Measurements from ENCODE around the gene PCDHB6.
A peak's percentile ranks its signal among the peaks of the same experiment; 100 is the strongest.
"Not testable (repeated sequence)": the region's sequence is repeated elsewhere in the genome, so short reads cannot be mapped to it uniquely, and the experiment has no call there.

The PCDHB6 gene

DNA sequence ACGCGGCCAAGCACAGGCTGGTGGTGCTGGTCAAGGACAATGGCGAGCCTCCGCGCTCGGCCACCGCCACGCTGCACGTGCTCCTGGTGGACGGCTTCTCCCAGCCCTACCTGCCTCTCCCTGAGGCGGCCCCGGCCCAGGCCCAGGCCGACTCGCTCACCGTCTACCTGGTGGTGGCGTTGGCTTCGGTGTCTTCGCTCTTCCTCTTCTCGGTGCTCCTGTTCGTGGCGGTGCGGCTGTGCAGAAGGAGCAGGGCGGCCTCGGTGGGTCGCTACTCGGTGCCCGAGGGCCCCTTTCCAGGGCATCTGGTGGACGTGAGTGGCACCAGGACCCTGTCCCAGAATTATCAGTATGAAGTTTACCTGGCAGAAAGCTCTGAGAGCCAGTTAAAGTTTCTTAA lies 8.0 kb downstream of the PCDHB6 start:
- H3K36me3 ChIP-seq (ENCODE audit: control insufficient read depth in 4 of 4, insufficient read depth in 4 of 4, low read length in 3 of 4); H3K27ac ChIP-seq (ENCODE audit: insufficient read depth in 1 of 2, low read depth in 1 of 2, low read length in 2 of 2, poor library complexity in 1 of 2, severe bottlenecking in 2 of 2); CTCF ChIA-PET; H3K4me1 ChIP-seq (ENCODE audit: control extremely low read depth in 1 of 4, control insufficient read depth in 4 of 4, insufficient read depth in 4 of 4, low read length in 3 of 4); DNase-seq; POLR2A ChIA-PET; H3K4me3 ChIP-seq (ENCODE audit: control insufficient read depth in 1 of 7, extremely low read depth in 1 of 7, insufficient read depth in 4 of 7, low read depth in 2 of 7, low read length in 6 of 7): not testable (repeated sequence)
- WGBS (ENCODE audit: insufficient coverage): 40% methylated on average over 13 of the region's 28 CpGs
- H3K9me3 ChIP-seq (ENCODE audit: control extremely low read depth in 1 of 5, control insufficient read depth in 4 of 5, insufficient read depth in 2 of 5, low read depth in 1 of 5, low read length in 4 of 5): peaks cover 2 to 30% (median 18%) of the 10 kb centered on the region in 5 experiments
- H3K27me3 ChIP-seq (replicated peaks in 2 of 5; ENCODE audit: control insufficient read depth in 4 of 5, insufficient read depth in 5 of 5, low read length in 4 of 5): peaks cover 0 to 26% (median 2%) of the 10 kb centered on the region in 5 experiments

DNA sequence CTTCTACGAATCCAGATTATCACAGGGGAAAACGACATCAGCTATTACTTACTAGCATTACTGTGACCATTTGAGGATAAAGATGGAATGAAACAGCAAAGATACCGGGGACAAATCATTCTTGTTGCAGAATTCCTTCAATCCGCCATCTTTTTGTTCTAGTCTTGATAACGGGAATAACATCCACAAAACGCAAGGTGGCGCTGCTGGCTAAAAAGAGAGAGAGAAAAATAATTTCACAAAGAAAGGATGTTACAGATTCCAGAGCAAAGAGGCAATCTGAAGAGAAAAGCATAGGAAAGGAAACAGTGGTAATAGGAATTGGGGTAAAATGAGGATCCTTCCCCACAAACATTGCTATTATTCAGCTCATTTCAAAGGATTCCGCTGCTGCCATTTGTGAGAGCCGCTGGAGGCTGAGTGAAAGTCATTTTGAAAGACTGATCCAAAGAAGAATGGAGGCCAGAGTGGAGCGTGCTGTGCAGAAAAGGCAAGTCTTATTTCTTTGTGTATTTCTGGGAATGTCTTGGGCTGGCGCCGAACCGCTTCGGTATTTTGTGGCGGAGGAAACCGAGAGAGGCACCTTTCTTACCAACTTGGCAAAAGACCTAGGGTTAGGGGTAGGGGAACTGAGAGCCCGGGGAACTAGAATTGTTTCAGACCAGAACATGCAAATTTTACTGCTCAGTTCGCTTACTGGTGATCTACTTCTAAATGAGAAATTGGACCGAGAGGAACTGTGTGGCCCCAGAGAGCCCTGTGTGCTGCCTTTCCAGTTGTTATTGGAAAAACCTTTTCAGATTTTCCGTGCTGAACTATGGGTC lies 22.7 kb downstream of the PCDHB6 start, which contains the start of gene PCDHB7:
PCDHB7 (plus strand) TSS at position 264 of the 824 bp plus-strand sequence; CDS start at position 456, 192 bp downstream.
- Histone ChIP-seq H3K4me3 (ENCODE audit: control insufficient read depth in 1 of 7, extremely low read depth in 1 of 7, insufficient read depth in 4 of 7, low read depth in 2 of 7, low read length in 6 of 7) (no peak within 1 kb of the TSS), H3K9me3 (ENCODE audit: control extremely low read depth in 1 of 5, control insufficient read depth in 4 of 5, insufficient read depth in 2 of 5, low read depth in 1 of 5, low read length in 4 of 5) (peaks cover 4 to 28% (median 19%) of the 10 kb centered on the region in 5 experiments), H3K4me1 (ENCODE audit: control extremely low read depth in 1 of 4, control insufficient read depth in 4 of 4, insufficient read depth in 4 of 4, low read length in 3 of 4) (no peaks in the 10 kb centered on the region), H3K36me3 (ENCODE audit: control insufficient read depth in 4 of 4, insufficient read depth in 4 of 4, low read length in 3 of 4) (no peaks in the 10 kb centered on the region), H3K27ac (ENCODE audit: insufficient read depth in 1 of 2, low read depth in 1 of 2, low read length in 2 of 2, poor library complexity in 1 of 2, severe bottlenecking in 2 of 2) (no peak within 1 kb of the TSS), H3K27me3 (replicated peaks in 2 of 5; ENCODE audit: control insufficient read depth in 4 of 5, insufficient read depth in 5 of 5, low read length in 4 of 5) (peaks cover 10 to 29% (median 16%) of the 10 kb centered on the region in 5 experiments)
- CTCF ChIA-PET: no interaction called here
- WGBS (ENCODE audit: insufficient coverage): 37% methylated on average over 16 of the region's 20 CpGs
- DNase-seq: peak in 2 of 3 donors; percentile 11 to 27
- POLR2A ChIA-PET: no interaction called here

DNA sequence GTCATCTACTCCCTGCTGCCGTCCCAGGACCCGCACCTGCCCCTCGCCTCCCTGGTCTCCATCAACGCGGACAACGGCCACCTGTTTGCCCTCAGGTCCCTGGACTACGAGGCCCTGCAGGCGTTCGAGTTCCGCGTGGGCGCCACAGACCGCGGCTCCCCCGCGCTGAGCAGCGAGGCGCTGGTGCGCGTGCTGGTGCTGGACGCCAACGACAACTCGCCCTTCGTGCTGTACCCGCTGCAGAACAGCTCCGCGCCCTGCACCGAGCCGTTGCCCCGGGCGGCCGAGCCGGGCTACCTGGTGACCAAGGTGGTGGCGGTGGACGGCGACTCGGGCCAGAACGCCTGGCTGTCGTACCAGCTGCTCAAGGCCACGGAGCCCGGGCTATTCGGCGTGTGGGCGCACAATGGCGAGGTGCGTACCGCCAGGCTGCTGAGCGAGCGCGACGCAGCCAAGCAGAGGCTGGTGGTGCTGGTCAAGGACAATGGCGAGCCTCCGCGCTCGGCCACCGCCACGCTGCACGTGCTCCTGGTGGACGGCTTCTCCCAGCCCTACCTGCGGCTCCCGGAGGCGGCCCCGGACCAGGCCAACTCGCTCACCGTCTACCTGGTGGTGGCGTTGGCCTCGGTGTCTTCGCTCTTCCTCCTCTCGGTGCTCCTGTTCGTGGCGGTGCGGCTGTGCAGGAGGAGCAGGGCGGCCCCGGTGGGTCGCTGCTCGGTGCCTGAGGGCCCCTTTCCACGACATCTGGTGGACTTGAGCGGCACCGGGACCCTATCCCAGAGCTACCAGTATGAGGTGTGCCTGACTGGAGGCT lies 24.6 kb downstream of the PCDHB6 start:
- DNase-seq; POLR2A ChIA-PET; H3K27ac ChIP-seq (ENCODE audit: insufficient read depth in 1 of 2, low read depth in 1 of 2, low read length in 2 of 2, poor library complexity in 1 of 2, severe bottlenecking in 2 of 2); CTCF ChIA-PET; H3K36me3 ChIP-seq (ENCODE audit: control insufficient read depth in 4 of 4, insufficient read depth in 4 of 4, low read length in 3 of 4); H3K4me1 ChIP-seq (ENCODE audit: control extremely low read depth in 1 of 4, control insufficient read depth in 4 of 4, insufficient read depth in 4 of 4, low read length in 3 of 4); H3K4me3 ChIP-seq (ENCODE audit: control insufficient read depth in 1 of 7, extremely low read depth in 1 of 7, insufficient read depth in 4 of 7, low read depth in 2 of 7, low read length in 6 of 7): not testable (repeated sequence)
- 40% methylated on average over 52 of the region's 79 CpGs for WGBS (ENCODE audit: insufficient coverage)
- peaks cover 13 to 38% (median 17%) of the 10 kb centered on the region in 5 experiments for H3K27me3 ChIP-seq (replicated peaks in 2 of 5; ENCODE audit: control insufficient read depth in 4 of 5, insufficient read depth in 5 of 5, low read length in 4 of 5)
- H3K9me3 ChIP-seq (ENCODE audit: control extremely low read depth in 1 of 5, control insufficient read depth in 4 of 5, insufficient read depth in 2 of 5, low read depth in 1 of 5, low read length in 4 of 5): peaks cover 4 to 38% (median 22%) of the 10 kb centered on the region in 5 experiments

DNA sequence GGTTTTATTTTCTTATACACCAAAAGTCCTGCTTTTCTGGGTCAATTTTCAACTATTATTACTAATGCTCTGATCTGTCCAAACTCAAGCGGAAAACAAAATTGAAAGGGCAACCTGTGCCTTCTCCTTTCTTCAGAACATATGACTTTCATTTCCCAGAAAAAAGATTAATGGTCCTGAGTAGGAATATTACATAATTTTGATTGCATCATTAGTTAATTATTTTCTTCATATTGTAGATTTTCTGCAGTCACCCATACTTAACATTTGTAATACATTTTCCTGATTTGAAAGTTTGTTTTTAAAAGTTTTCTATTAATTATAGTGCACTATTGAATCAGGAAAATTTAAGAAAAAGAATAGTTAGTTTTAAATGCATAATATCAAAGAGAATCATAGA lies 26.1 kb downstream of the PCDHB6 start:
- H3K27ac ChIP-seq (ENCODE audit: insufficient read depth in 1 of 2, low read depth in 1 of 2, low read length in 2 of 2, poor library complexity in 1 of 2, severe bottlenecking in 2 of 2): no peak overlapping the region
- H3K4me3 ChIP-seq (ENCODE audit: control insufficient read depth in 1 of 7, extremely low read depth in 1 of 7, insufficient read depth in 4 of 7, low read depth in 2 of 7, low read length in 6 of 7): no peak overlapping the region
- H3K4me1 ChIP-seq (ENCODE audit: control extremely low read depth in 1 of 4, control insufficient read depth in 4 of 4, insufficient read depth in 4 of 4, low read length in 3 of 4): no peaks in the 10 kb centered on the region
- H3K9me3 ChIP-seq (ENCODE audit: control extremely low read depth in 1 of 5, control insufficient read depth in 4 of 5, insufficient read depth in 2 of 5, low read depth in 1 of 5, low read length in 4 of 5): peaks cover 3 to 41% (median 23%) of the 10 kb centered on the region in 5 experiments
- no peaks in the 10 kb centered on the region for H3K36me3 ChIP-seq (ENCODE audit: control insufficient read depth in 4 of 4, insufficient read depth in 4 of 4, low read length in 3 of 4)
- no peak for DNase-seq
- ChIA-PET CTCF (no interaction called here), POLR2A (no interaction called here)
- WGBS (ENCODE audit: insufficient coverage): no CpG with 5 or more reads among the region's 1 CpG
- H3K27me3 ChIP-seq (replicated peaks in 2 of 5; ENCODE audit: control insufficient read depth in 4 of 5, insufficient read depth in 5 of 5, low read length in 4 of 5): peaks cover 13 to 47% (median 18%) of the 10 kb centered on the region in 5 experiments

DNA sequence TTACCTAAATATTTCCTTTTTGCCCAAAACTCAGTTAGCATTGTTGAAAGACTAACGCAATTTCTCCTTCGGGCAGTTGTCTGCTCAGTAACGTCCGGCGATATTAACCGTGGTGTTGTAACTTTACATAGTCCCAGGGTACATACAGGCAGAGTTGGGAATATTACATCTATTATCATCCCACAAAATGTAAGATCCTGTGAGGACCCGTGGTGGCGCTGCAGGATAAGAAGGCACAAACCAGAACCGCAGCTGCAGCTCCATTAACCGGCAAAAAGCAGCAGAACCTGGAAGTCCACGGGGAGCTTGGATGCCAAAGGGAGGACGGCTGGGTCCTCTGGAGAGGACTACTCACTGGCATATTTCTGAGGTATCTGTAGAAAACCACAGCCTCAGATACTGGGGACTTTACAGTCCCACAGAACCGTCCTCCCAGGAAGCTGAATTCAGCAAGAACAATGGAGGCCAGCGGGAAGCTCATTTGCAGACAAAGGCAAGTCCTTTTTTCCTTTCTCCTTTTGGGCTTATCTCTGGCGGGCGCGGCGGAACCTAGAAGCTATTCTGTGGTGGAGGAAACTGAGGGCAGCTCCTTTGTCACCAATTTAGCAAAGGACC lies 27.8 kb downstream of the PCDHB6 start, which contains the start of gene PCDHB8:
PCDHB8 (plus strand) TSS at position 214 of the 615 bp plus-strand sequence; CDS start at position 459, 245 bp downstream.
- POLR2A ChIA-PET; H3K27ac ChIP-seq (ENCODE audit: insufficient read depth in 1 of 2, low read depth in 1 of 2, low read length in 2 of 2, poor library complexity in 1 of 2, severe bottlenecking in 2 of 2); H3K36me3 ChIP-seq (ENCODE audit: control insufficient read depth in 4 of 4, insufficient read depth in 4 of 4, low read length in 3 of 4); H3K4me1 ChIP-seq (ENCODE audit: control extremely low read depth in 1 of 4, control insufficient read depth in 4 of 4, insufficient read depth in 4 of 4, low read length in 3 of 4); DNase-seq; H3K4me3 ChIP-seq (ENCODE audit: control insufficient read depth in 1 of 7, extremely low read depth in 1 of 7, insufficient read depth in 4 of 7, low read depth in 2 of 7, low read length in 6 of 7): not testable (repeated sequence)
- Histone ChIP-seq H3K9me3 (ENCODE audit: control extremely low read depth in 1 of 5, control insufficient read depth in 4 of 5, insufficient read depth in 2 of 5, low read depth in 1 of 5, low read length in 4 of 5) (peaks cover 7 to 50% (median 27%) of the 10 kb centered on the region in 5 experiments), H3K27me3 (replicated peaks in 2 of 5; ENCODE audit: control insufficient read depth in 4 of 5, insufficient read depth in 5 of 5, low read length in 4 of 5) (peaks cover 13 to 53% (median 19%) of the 10 kb centered on the region in 5 experiments)
- CTCF ChIA-PET: interaction anchor here (0.8 to 1.1 kb wide), 2 partner anchors 42 to 241 kb away, joined by 3 to 4 read pairs; no protein-coding TSS in a partner anchor
- WGBS (ENCODE audit: insufficient coverage): 31% methylated on average over 8 of the region's 18 CpGs

DNA sequence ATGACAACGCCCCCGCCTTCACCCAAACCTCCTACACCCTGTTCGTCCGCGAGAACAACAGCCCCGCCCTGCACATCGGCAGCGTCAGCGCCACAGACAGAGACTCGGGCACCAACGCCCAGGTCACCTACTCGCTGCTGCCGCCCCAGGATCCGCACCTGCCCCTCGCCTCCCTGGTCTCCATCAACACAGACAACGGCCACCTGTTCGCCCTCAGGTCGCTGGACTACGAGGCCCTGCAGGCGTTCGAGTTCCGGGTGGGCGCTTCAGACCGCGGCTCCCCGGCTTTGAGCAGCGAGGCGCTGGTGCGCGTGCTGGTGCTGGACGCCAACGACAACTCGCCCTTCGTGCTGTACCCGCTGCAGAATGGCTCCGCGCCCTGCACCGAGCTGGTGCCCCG lies 29.5 kb downstream of the PCDHB6 start:
- WGBS (ENCODE audit: insufficient coverage): 34% methylated on average over 16 of the region's 39 CpGs
- H3K36me3 ChIP-seq (ENCODE audit: control insufficient read depth in 4 of 4, insufficient read depth in 4 of 4, low read length in 3 of 4); H3K4me3 ChIP-seq (ENCODE audit: control insufficient read depth in 1 of 7, extremely low read depth in 1 of 7, insufficient read depth in 4 of 7, low read depth in 2 of 7, low read length in 6 of 7); POLR2A ChIA-PET; H3K27ac ChIP-seq (ENCODE audit: insufficient read depth in 1 of 2, low read depth in 1 of 2, low read length in 2 of 2, poor library complexity in 1 of 2, severe bottlenecking in 2 of 2); H3K4me1 ChIP-seq (ENCODE audit: control extremely low read depth in 1 of 4, control insufficient read depth in 4 of 4, insufficient read depth in 4 of 4, low read length in 3 of 4); DNase-seq; CTCF ChIA-PET: not testable (repeated sequence)
- H3K9me3 ChIP-seq (ENCODE audit: control extremely low read depth in 1 of 5, control insufficient read depth in 4 of 5, insufficient read depth in 2 of 5, low read depth in 1 of 5, low read length in 4 of 5): peaks cover 7 to 46% (median 31%) of the 10 kb centered on the region in 5 experiments
- peaks cover 5 to 50% (median 26%) of the 10 kb centered on the region in 5 experiments for H3K27me3 ChIP-seq (replicated peaks in 2 of 5; ENCODE audit: control insufficient read depth in 4 of 5, insufficient read depth in 5 of 5, low read length in 4 of 5)
